ENCODE measurements around the gene TBC1D22A.
"Not testable (repeated sequence)": the region's sequence is repeated elsewhere in the genome, so short reads cannot be mapped to it uniquely, and the experiment has no call there.

Gene TBC1D22A

GRCh38 chr22:46806794-46807193, 44.3 kb downstream of the TBC1D22A start:
- TF ChIP-seq POLR2A (IDR thresholded peaks at IDR 0.05; ENCODE audit: low read depth, low read length), result no peak
- no peak for FAIRE-seq
- DNase-seq (ENCODE audit: insufficient read length, low spot score), result no peak

GRCh38 chr22:46807458-46807857, 45.0 kb downstream of the TBC1D22A start:
- TF ChIP-seq POLR2A (IDR thresholded peaks at IDR 0.05; ENCODE audit: low read depth, low read length), result no peak
- DNase-seq (ENCODE audit: insufficient read length, low spot score) (no peak), FAIRE-seq (no peak)

- DNase-seq (ENCODE audit: insufficient read length, low spot score) (no peak), FAIRE-seq (no peak)
- no peak for TF ChIP-seq POLR2A (IDR thresholded peaks at IDR 0.05; ENCODE audit: low read depth, low read length)
Observed at GRCh38 chr22:46809153-46809885, 46.9 kb downstream of the TBC1D22A start.

- DNase-seq (ENCODE audit: insufficient read length, low spot score) (no peak), FAIRE-seq (no peak)
- no peak for TF ChIP-seq POLR2A (IDR thresholded peaks at IDR 0.05; ENCODE audit: low read depth, low read length)
Observed at GRCh38 chr22:46810856-46811786, 48.7 kb downstream of the TBC1D22A start.

GRCh38 chr22:46812034-46812605, 49.7 kb downstream of the TBC1D22A start:
- no peak for DNase-seq (ENCODE audit: insufficient read length, low spot score)
- FAIRE-seq, result no peak
- TF ChIP-seq POLR2A (IDR thresholded peaks at IDR 0.05; ENCODE audit: low read depth, low read length), result no peak

GRCh38 chr22:46812788-46813187, 50.3 kb downstream of the TBC1D22A start:
- DNase-seq (ENCODE audit: insufficient read length, low spot score) (no peak), FAIRE-seq (no peak)
- TF ChIP-seq POLR2A (IDR thresholded peaks at IDR 0.05; ENCODE audit: low read depth, low read length), result no peak

- DNase-seq (ENCODE audit: insufficient read length, low spot score) (no peak), FAIRE-seq (peak; percentile 45)
- no peak for TF ChIP-seq POLR2A (IDR thresholded peaks at IDR 0.05; ENCODE audit: low read depth, low read length)
Observed at GRCh38 chr22:46813816-46814597, 51.6 kb downstream of the TBC1D22A start.

GRCh38 chr22:46815132-46815531, 52.7 kb downstream of the TBC1D22A start:
- TF ChIP-seq POLR2A (IDR thresholded peaks at IDR 0.05; ENCODE audit: low read depth, low read length), result no peak
- no peak for FAIRE-seq
- no peak for DNase-seq (ENCODE audit: insufficient read length, low spot score)

GRCh38 chr22:46815559-46815895, 53.1 kb downstream of the TBC1D22A start:
- FAIRE-seq (no peak), DNase-seq (ENCODE audit: insufficient read length, low spot score) (no peak)
- no peak for TF ChIP-seq POLR2A (IDR thresholded peaks at IDR 0.05; ENCODE audit: low read depth, low read length)

- FAIRE-seq (peak; percentile 30), DNase-seq (ENCODE audit: insufficient read length, low spot score) (no peak)
Observed at GRCh38 chr22:46815896-46816731, 53.7 kb downstream of the TBC1D22A start.

GRCh38 chr22:46817390-46817789, 54.9 kb downstream of the TBC1D22A start:
- not testable (repeated sequence) for FAIRE-seq; DNase-seq (ENCODE audit: insufficient read length, low spot score)

More at GRCh38 chr22:46815896-46816731, 53.7 kb downstream of the TBC1D22A start:
- TF ChIP-seq POLR2A (IDR thresholded peaks at IDR 0.05; ENCODE audit: low read depth, low read length), result no peak

GRCh38 chr22:46823248-46823647, 60.8 kb downstream of the TBC1D22A start:
- DNase-seq (ENCODE audit: insufficient read length, low spot score) (no peak), FAIRE-seq (no peak)
- TF ChIP-seq POLR2A (IDR thresholded peaks at IDR 0.05; ENCODE audit: low read depth, low read length), result no peak

GRCh38 chr22:46823654-46824053, 61.2 kb downstream of the TBC1D22A start:
- TF ChIP-seq POLR2A (IDR thresholded peaks at IDR 0.05; ENCODE audit: low read depth, low read length), result no peak
- FAIRE-seq (no peak), DNase-seq (ENCODE audit: insufficient read length, low spot score) (no peak)

Measured in H54 (cell line).